ENCODE data around the gene PRICKLE4.

GRCh38 chr6:41787219-41787917, 6.8 kb downstream of the PRICKLE4 start, which contains the start of gene TOMM6:
- TF ChIP-seq CTCF (IDR thresholded peaks at IDR 0.05; ENCODE audit: borderline replicate concordance, extremely low read depth, low read length, poor library complexity, severe bottlenecking): peak; percentile 80
- TF ChIP-seq EZH2 (IDR thresholded peaks at IDR 0.05; ENCODE audit: borderline replicate concordance, low read depth, low read length, severe bottlenecking): no peak

Measured in DND-41 (cell line).